NCI-H146 treated with DMSO at 0.1 percent for 48 hours (cell line): ENCODE data around the gene CFAP210.
A peak's percentile ranks its signal among the peaks of the same experiment; 100 is the strongest.

Experiments
- DNase-seq: peaks from one replicate; lab custom pipeline; 2025; ENCODE audit not compliant: unreplicated experiment; lab: John Stamatoyannopoulos, UW

Gene CFAP210, protein sequence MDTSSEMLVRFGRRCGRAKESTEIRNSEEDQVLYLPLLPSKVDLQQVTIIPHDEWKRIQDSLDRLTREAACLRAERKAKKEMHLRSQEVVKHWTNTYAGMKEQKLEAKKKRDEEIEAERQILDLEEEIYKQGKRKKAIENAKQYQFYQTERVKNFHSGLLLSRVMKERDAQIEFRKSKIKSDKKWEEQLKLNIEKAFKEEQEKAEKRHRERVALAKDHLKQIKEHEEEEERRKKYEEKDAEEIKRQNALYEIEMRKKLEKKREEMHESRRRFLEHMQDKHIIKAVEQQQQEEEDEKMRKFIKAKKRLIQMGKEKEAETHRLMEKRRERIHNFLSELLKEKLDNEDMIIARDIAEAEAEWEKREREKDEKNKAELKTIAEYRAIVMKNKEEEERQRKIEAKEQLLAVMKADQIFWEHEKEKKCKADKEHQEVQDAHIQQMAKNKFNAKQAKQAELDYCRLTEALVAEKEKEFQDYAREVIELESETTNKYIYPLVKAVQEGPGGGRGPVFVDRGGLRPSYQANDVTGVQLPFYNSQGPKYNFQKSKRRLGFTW

DNA sequence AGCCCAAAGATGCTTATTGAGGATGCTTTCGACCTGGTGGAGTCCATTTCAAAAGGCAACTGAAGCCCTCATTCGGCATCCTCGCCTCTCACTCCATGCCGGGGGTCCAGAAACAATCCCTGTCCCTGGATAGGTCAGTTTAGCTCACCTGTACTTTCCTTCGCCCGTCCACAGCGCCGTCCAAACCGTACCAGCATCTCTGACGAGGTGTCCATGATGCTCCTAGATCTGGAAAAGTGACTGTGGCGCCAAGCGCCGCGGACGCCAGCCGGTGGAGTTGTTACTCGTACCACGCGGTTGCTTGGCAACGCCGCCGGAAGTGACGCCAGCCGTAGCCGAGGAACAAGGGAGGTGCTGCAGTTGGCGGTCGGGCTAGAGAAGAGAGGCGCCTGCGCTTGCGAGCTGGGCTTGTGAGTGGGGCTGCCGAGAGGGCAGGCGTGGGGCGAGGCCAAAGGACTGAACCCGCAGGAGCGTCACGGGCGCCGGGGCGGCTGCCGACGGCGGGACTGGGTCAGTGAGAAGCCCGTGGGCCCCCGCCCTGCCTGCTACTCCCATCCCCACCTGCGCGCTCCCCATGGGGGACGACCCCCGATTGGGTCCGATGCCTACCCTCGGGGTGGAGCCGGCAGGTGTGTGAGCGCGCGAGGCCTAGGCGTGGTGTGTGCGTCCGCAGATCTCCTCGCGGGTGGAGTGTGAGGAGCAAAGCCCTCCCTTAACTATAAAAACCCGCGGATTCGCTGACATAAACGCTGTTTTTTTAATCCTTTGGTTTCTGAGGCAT is at the start of gene CFAP210, which contains the start of gene PHOSPHO2:
Gene CFAP210, minus strand, starts transcription at position 293 of the 781 bp plus-strand sequence. Its CDS starts 78 bp downstream, at position 215.
Gene PHOSPHO2, plus strand, starts transcription at position 357 of the 781 bp plus-strand sequence. CDS start 6,503 bp downstream, outside the sequence.
- peak; percentile 70 for DNase-seq

GRCh38 chr2:169743549-169743948 is 49.3 kb upstream of the CFAP210 start:
- DNase-seq: no peak

GRCh38 chr2:169739351-169739750 is 45.1 kb upstream of the CFAP210 start:
- DNase-seq: peak; percentile 14

- DNase-seq: no peak
Observed at GRCh38 chr2:169738566-169739229, 44.5 kb upstream of the CFAP210 start.

DNA sequence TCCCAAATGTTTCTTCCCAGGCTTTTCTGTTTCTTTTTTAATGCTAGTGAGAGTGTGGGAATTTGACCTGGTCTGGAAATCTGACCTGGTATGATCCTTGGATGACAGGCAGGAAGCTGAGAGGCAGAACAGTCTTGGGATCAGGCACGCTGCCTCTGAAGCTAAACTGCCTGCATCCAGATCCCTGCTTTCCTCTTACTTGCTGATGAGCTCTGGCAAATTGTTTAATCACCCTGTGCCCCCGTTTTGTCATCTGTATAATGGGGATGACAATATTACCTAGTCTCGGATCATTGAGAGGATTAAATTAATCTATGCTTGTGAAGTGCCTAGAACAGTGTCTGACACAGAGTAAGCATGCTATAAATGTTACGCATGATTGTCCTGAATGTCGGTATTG is 42.7 kb upstream of the CFAP210 start:
- no peak for DNase-seq

GRCh38 chr2:169735623-169736022 is 41.4 kb upstream of the CFAP210 start:
- no peak for DNase-seq

DNA sequence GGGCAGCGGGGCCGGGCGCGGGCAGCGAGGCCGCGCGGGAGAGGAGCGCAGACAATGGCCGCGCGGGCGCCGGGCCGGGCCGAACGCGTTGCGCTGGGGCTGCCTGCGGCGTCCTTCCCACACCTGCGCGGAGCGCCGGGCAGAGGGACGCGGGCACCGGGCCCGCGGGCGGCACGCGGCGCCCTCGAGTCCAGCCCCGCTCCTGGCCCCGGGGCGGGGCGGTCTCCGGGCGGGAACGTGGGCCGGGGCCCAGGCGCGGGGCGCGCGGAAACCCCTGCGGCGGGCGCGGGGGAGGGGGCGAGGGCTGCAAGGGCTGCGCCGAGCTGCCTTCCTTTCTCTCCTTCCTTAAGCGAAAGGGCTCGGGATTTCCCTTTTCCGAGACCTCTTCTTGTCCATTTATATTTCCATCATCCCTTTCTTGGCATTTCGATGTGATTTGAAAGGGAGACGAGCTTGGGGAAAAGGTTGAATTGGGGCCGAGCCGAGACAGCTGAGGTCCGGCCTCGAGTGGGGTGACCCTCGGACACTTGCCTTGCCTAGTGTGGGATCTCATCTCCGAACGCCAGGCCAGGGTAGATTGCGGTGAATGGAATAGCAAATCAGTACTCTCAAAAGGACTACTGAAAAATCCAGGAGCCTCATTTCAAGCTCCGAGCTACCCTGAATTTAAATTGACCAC is 40.1 kb upstream of the CFAP210 start:
- no peak for DNase-seq

DNA sequence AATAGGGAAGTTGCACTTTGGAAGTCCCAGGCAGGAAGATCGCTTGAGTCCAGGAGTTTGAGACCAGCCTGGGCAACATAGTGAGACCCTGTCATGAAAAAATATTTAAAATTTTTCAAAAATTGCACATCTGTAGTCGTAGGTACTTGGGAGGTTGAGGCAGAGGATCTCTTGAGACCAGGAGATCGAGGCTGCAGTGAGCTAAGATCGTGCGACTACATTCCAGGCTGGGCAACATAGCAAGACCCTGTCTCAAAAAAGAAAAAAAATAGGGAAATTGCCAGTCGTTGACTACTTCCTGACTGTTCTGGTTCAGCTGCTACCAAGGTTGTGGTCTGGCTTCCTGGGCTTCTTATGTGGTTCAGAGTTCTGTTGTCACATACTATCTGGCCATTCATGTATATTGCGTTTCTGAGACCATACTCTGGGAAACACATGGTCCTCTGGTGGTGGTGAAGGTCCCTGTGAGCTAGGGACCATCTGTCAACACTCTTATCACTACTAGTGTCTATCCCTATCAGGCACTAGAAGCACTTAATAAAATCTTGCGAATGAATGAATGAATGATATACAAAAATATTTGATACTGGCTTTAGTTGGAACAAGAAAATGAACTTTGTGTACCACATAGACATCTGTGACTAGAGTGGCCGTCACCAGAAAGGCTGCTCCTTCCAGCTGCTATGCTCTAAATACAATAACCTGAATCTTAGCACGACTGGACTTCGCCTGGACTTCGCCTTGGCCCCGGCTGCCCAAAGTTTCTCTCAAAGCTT is 38.6 kb upstream of the CFAP210 start:
- DNase-seq: no peak

DNA sequence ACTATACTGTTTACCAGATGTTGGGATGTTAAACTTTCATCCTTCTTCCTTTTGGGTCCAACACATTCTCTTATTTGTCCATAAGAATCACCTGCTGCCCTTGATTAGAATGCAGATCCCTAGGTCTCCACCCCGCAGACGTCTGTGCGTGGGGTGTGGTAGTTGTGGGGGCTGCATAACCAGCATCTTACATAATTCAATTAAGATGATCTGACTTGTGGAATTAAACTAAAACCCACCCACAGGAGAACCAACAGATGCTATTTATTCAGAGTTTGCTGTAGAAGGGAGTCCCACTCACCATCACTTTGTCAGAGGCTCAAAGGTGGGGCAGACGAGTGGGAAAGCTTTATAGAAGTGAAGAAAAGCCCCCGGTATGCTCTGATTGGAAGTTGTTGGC is 37.9 kb upstream of the CFAP210 start:
- no peak for DNase-seq

DNA sequence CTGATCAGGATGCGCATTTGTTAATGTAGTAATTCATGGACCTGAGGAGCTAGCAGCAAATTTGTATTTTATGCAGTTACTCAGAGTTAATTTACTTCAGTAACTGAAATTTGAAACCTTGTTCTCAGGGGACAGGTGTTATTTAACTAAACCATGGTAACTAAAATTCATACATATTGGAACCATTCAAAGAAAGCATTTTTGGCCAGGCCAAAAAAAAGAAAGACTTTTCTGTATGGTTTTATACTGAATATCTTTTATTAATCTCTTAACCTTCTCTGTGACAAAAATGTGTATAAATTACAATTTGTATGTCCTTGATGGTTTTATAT is 35.0 kb upstream of the CFAP210 start:
- peak; percentile 3 for DNase-seq

DNA sequence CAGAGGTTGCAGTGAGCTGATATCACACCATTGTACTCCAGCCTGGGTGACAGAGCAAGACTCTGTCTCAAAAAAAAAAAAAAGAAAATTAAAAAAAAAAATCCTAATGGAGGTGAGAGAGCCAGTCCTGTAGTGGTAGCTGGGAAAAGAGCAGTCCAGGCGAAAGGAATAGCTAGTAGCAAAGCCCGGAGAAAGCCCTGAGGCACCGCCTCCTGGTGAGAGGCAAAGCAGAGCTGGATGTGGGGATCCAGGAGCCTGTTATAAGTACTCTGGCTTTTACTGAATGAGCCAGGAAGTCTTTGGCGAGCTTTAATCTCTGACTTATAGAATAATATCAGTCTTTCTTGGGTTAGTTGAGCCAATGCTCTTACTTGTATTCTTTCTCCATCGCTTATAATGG is 32.9 kb upstream of the CFAP210 start:
- no peak for DNase-seq

DNA sequence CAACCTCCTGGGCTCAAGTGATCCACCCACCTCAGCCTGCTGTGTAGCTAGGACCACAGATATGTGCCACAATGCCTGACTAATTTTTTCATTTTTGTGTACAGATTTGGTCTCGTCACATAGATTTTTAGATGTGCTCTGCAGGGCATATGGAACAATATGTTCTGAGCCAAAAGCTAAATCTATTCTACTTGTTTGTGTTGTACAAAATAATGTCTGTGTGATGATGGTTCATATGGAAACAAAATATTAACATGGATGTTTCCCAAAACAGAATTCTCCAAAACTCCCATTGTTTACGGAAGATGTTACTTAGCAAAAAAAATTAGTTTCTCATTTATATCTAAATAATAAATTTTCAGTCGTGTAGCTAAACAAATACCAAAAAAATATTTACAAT is 26.8 kb upstream of the CFAP210 start:
- no peak for DNase-seq

DNA sequence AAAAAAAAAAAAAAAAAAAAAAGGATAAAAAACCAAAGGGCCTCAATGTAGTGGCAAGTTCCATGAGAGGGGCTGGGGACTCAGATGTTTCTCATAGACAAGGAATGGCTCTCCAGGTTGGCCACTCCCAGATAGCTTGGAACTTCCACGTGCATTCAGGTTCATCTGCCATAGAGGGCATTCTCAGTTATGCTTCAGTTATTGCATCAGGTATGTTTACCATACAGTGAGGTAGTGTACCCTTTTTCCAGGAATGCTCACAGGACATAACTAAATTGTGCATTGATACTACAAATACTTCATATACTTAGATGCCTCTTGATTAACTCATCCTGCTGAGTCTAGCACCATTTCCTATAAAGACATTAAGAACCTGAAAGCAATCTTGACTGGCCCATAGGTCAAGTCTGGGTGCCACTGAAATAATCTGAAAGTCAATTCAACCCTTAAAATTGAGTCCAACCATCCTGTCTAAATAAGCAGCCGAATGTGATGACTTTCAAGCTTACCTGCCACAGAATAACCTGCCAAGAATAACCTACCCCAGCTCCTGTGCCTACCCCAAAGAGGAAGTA is 24.8 kb upstream of the CFAP210 start:
- DNase-seq: no peak

- no peak for DNase-seq
Observed at GRCh38 chr2:169717691-169718063, 23.5 kb upstream of the CFAP210 start.

DNA sequence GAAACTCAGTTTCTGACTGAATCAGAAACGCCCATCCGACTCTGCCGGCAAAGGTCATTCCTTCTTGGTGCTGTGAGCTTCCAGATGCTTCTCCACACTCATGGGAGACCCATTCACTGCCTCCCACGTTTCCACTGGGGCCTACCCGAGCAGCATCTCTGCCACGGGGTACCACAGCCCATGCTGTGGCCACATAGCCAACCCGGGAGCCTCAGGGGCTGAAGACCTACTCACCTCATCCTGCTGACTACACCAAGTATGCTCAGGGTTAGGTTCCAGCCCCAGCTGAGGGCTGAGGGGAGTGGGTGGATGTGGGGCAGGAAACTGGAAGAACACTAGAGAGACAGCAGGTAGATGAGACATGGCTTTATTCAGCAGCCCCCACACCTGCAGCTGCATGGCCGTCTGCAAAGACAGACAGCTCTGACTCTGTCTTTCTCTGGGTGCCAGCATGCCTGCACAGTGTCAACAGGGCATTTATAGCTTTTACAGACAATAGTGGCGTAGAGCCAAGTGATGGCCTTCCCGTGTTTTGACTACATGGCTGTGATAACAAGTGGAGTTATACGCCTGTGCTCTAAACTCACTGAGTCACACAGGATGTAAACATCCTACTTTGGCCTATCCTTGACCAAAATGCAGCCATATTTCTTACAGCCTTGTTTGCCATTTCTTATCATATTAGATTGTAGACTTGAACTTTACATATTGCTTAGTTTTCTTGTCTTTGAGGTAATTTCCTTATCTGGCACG is 22.9 kb upstream of the CFAP210 start:
- DNase-seq: peak; percentile 14

- peak; percentile 24 for DNase-seq
Observed at GRCh38 chr2:169716238-169716886, 22.2 kb upstream of the CFAP210 start.

DNA sequence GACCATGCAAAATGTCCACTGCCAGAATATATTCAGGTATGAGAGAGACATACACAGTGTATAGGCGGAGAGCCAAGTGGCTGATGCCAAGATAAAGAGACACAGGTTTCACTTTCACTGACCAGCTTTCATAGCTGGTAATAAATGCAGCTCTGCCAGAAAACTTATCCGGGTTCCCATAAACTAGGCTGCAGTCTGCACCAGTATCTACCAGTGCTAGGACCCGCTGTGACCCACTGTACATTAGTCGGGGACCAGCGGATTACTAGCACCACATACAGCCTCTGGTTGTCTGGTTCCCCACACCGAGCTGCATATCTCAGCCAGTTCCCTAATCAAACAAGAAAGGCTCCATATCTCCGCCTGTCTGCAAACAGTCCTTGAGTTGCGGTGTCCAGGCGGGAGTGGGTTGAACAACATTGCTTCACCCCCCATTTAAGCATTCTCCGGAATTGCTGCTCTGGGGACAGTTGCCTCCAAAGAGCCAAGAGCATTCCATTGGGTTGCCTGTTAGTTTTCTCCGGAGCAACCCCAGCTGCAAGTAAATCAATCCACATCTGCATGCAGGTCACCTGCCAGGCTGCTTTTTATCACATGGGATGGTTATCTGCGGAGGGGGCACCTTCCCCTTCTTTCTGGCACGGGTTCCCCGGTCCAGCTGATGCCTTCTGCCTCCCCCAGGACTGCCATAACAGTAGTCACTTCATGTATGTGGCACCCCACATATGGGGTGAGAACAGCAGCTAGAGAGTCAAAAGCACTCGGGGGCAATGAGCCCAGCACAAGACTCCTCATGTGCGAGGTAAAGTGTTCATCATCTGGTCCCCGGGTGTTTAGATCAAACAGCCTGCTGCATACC is 21.4 kb upstream of the CFAP210 start:
- DNase-seq: no peak

- no peak for DNase-seq
Observed at GRCh38 chr2:169714699-169715098, 20.5 kb upstream of the CFAP210 start.
